GM12878 (cell line): Measurements from ENCODE around the gene CCDC6.

Experiments
- ATF2 ChIP-seq: IDR thresholded peaks from 2 replicates; pipeline ENCODE4 v1.6.1; 2012; ENCODE audit warnings: low read length, inconsistent platforms
- CHD1 ChIP-seq: IDR thresholded peaks from 2 replicates; pipeline ENCODE4 v1.6.1; 2012; ENCODE audit warnings: low read depth, low read length, improper control_type of control experiment
- EZH2 ChIP-seq: IDR thresholded peaks from 2 replicates; pipeline ENCODE4 v1.6.1; 2012; ENCODE audit warnings: low read depth, mild to moderate bottlenecking, control low read depth, inconsistent platforms, low read length, borderline replicate concordance; ENCODE audit not compliant: control insufficient read depth
- HDAC2 ChIP-seq: fragments of 200-600 bp; sonication (generic); IDR thresholded peaks from 2 replicates; pipeline ENCODE4 v1.6.1; 2017
- KAT2A ChIP-seq: conservative IDR thresholded peaks from 2 replicates; pipeline ENCODE4 v1.6.1; 2011; ENCODE audit warnings: low read depth, low read length; ENCODE audit not compliant: control insufficient read depth
- NFYA ChIP-seq: IDR thresholded peaks from 2 replicates; pipeline ENCODE4 v1.6.1; 2011; ENCODE audit warnings: low read depth, mild to moderate bottlenecking, low read length, improper control_type of control experiment, borderline replicate concordance
- POLR2A ChIP-seq: IDR thresholded peaks from 2 replicates; pipeline ENCODE4 v1.6.1; 2011; ENCODE audit warnings: low read depth, mild to moderate bottlenecking, low read length
- STAT1 ChIP-seq: fragments of 450-650 bp; conservative IDR thresholded peaks from 2 replicates; pipeline ENCODE4 v1.6.1; 2014; ENCODE audit warnings: antibody characterized with exemption, mild to moderate bottlenecking
- TF ChIP-seq, protein P1 (sequence below), 3 experiments: IDR thresholded peaks in 2 of 3; conservative IDR thresholded peaks in 1 of 3; 2 replicates each; pipeline ENCODE4 v1.5.1; 2011; ENCODE audit warnings: low read depth in 3 of 3, low read length in 3 of 3, mild to moderate bottlenecking in 3 of 3, control low read depth in 2 of 3, moderate library complexity in 2 of 3, inconsistent platforms in 1 of 3, mixed read lengths in 1 of 3; ENCODE audit not compliant: control insufficient read depth in 2 of 3, insufficient read depth in 1 of 3; ENCODE audit errors: extremely low read depth in 1 of 3

GRCh38 chr10:59892697-59893096 lies 13.7 kb downstream of the CCDC6 start:
- no peak for TF ChIP-seq EZH2
- TF ChIP-seq, protein P1, sequence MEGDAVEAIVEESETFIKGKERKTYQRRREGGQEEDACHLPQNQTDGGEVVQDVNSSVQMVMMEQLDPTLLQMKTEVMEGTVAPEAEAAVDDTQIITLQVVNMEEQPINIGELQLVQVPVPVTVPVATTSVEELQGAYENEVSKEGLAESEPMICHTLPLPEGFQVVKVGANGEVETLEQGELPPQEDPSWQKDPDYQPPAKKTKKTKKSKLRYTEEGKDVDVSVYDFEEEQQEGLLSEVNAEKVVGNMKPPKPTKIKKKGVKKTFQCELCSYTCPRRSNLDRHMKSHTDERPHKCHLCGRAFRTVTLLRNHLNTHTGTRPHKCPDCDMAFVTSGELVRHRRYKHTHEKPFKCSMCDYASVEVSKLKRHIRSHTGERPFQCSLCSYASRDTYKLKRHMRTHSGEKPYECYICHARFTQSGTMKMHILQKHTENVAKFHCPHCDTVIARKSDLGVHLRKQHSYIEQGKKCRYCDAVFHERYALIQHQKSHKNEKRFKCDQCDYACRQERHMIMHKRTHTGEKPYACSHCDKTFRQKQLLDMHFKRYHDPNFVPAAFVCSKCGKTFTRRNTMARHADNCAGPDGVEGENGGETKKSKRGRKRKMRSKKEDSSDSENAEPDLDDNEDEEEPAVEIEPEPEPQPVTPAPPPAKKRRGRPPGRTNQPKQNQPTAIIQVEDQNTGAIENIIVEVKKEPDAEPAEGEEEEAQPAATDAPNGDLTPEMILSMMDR (IDR thresholded peaks at IDR 0.05 in 2 of 3, conservative IDR thresholded peaks at IDR 0.05 in 1 of 3; ENCODE audit: control insufficient read depth in 2 of 3, extremely low read depth in 1 of 3, insufficient read depth in 1 of 3, low read depth in 3 of 3, low read length in 3 of 3): no peak
- TF ChIP-seq KAT2A: no peak
- TF ChIP-seq HDAC2: no peak
- TF ChIP-seq POLR2A: no peak
- no peak for TF ChIP-seq CHD1
- no peak for TF ChIP-seq NFYA
- TF ChIP-seq STAT1: no peak
- TF ChIP-seq ATF2: no peak
